ENCODE data around the gene ZNF526. TPM values are rescaled to one million over a fixed set of nuclear protein-coding genes. Genes with fewer than 3 reads are reported as not detected.
A peak's percentile ranks its signal among the peaks of the same experiment; 100 is the strongest.

Gene ZNF526
- total and polyA plus RNA-seq, 2 experiments from 2014 or later: 8.8 to 9.2 TPM

DNA sequence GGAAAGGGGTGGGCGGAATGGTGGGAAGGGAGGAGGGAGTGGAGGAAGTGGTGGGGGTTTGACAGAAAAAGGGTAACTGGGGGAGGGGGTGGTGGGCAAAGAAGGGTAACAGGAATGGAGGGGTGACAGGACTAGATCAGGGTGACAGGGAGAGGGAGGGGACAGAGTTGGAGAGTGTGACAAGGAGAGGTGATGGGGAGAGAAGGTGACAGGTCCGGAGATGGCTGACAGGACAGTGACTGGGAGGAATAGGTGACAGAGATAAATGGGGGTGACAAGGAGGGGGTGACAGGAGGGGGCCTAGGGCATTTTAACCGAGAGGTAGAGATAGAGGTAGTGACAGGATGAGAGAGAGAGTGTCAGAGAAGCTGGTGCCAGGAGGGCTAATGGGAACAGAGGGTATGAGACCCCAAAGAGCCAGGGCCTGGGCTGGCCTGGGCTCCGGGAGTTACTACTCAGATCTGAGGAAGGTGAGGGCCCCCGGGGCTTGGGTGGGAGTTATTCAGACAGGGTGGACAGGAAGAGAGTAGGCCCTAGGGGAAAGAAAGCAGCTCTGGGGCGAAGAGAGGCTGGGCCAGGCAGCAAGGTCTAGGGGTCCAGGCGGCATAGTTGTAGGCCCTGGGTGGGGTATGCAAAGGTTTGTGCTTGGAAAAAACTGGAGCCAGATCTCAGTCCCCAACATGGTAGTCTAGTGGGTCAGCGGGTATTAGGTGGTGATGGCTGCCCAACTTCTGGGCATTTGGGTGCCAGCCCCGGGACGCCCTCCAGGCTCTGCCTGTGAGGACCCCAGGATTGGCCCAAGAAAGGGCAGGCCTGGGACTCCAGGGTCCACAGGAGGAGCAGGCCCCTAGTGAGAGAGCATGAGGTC, 49.6 kb downstream of the ZNF526 start:
- Histone ChIP-seq H3K27ac (peak overlapping the region; percentile 87), H3K36me3 (no peaks in the 10 kb centered on the region)

DNA sequence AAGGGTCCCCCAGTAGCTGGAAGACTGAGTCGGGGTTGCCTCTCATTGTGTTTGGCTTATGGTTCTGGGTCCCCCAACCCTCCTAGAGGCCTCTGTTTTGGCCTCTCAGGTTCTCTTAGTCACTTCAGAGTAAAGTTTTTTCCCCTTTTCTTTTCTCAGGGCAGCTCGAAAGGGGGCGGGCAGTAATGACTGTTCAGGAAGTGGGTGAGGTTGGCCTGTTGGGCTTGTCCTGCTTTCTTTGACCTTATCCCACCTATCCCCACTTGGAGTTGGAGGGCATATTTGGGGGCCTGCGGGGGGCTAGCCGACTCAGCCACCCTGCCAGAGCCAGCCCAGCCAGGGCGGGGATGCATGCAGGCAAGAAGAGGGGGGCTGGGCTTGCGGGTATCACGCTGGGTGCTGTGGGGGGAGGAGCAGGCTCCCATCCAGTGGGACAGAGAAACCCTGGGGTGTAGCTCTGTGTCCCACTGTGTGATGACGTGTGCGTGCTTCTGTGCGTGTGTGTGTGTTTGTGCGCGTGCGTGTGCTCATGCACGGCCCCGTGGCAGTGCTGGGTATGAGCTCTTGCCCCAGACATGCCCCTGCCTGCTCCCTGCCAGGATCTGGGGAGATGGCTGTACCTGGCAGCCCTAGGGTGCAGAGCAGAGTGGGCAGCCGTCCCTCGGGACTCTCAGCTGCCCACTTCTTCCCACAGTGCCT, 50.4 kb downstream of the ZNF526 start:
- H3K27me3 ChIP-seq: no peaks in the 10 kb centered on the region
- H3K4me1 ChIP-seq (ENCODE audit: low read depth): peaks cover 6% of the 10 kb centered on the region
- H3K27ac ChIP-seq: peak overlapping the region; percentile 87
- no peaks in the 10 kb centered on the region for H3K9me3 ChIP-seq (ENCODE audit: low read depth)
- TF ChIP-seq, protein P1, sequence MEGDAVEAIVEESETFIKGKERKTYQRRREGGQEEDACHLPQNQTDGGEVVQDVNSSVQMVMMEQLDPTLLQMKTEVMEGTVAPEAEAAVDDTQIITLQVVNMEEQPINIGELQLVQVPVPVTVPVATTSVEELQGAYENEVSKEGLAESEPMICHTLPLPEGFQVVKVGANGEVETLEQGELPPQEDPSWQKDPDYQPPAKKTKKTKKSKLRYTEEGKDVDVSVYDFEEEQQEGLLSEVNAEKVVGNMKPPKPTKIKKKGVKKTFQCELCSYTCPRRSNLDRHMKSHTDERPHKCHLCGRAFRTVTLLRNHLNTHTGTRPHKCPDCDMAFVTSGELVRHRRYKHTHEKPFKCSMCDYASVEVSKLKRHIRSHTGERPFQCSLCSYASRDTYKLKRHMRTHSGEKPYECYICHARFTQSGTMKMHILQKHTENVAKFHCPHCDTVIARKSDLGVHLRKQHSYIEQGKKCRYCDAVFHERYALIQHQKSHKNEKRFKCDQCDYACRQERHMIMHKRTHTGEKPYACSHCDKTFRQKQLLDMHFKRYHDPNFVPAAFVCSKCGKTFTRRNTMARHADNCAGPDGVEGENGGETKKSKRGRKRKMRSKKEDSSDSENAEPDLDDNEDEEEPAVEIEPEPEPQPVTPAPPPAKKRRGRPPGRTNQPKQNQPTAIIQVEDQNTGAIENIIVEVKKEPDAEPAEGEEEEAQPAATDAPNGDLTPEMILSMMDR (IDR thresholded peaks at IDR 0.05; ENCODE audit: low read depth, low read length): no peak
- no peaks in the 10 kb centered on the region for H3K36me3 ChIP-seq
- H3K4me3 ChIP-seq: peak overlapping the region; percentile 60
- DNase-seq (ENCODE audit: low read depth in 1 of 2, low spot score in 1 of 2): peak in 1 of 2 donors; percentile 55

More for the DNA sequence above, 49.6 kb downstream of the ZNF526 start:
- DNase-seq (ENCODE audit: low read depth in 1 of 2, low spot score in 1 of 2): no peak
- peak overlapping the region; percentile 60 for H3K4me3 ChIP-seq
- no peaks in the 10 kb centered on the region for H3K27me3 ChIP-seq
- H3K4me1 ChIP-seq (ENCODE audit: low read depth): peaks cover 6% of the 10 kb centered on the region
- H3K9me3 ChIP-seq (ENCODE audit: low read depth): no peaks in the 10 kb centered on the region
- TF ChIP-seq, protein P1 (IDR thresholded peaks at IDR 0.05; ENCODE audit: low read depth, low read length): no peak

DNA sequence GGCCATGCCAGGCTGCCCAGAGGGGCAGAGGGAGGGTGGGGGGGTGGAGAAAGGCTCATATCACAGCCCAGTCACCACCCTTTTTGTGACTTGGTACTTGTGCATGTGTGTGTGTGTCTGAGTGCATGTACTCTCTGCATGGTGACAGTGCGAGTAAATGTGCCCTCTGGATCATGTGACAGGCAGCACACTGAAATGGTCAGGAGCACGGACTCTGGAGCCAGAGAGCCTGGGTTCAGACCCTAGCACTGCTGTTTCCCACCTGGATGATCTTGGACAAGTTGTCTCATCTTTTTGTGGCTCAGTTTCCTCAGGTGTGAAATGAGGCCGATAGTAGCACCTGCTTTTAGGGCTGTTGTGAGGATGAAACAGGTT, 50.9 kb downstream of the ZNF526 start:
- TF ChIP-seq, protein P1 (IDR thresholded peaks at IDR 0.05; ENCODE audit: low read depth, low read length): no peak
- DNase-seq (ENCODE audit: low read depth in 1 of 2, low spot score in 1 of 2): no peak
- H3K4me3 ChIP-seq: no peak overlapping the region

DNA sequence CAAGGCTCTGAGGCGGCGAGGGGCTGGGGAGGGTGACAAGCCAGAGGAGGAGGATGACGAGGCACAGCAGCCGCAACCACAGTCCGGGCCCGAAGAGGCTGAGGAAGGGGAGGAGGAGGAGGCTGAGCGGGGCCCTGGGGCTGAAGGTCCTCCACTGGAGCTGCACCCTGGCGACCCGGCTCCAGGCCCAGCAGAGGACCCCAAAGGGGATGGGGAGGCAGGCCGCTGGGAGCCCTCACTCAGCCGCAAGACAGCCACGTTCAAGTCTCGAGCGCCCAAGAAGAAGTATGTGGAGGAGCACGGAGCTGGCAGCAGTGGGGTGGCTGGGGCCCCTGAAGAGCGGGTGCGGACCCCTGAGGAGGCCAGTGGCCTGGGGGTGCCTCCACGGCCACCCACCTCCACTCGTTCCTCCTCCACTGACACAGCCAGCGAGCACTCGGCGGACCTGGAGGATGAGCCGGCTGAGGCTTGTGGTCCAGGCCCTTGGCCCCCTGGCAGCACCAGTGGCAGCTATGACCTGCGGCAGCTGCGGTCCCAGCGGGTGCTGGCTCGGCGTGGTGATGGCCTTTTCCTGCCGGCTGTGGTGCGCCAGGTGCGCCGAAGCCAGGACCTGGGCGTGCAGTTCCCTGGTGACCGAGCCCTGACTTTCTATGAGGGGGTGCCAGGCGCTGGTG, 51.9 kb downstream of the ZNF526 start:
- no peak for DNase-seq (ENCODE audit: low read depth in 1 of 2, low spot score in 1 of 2)
- no peaks in the 10 kb centered on the region for H3K9me3 ChIP-seq (ENCODE audit: low read depth)
- TF ChIP-seq, protein P1 (IDR thresholded peaks at IDR 0.05; ENCODE audit: low read depth, low read length): no peak
- H3K27ac ChIP-seq: no peak overlapping the region
- H3K4me3 ChIP-seq: no peak overlapping the region
- no peaks in the 10 kb centered on the region for H3K36me3 ChIP-seq
- no peaks in the 10 kb centered on the region for H3K27me3 ChIP-seq
- peaks cover 6% of the 10 kb centered on the region for H3K4me1 ChIP-seq (ENCODE audit: low read depth)

More for the DNA sequence above, 50.9 kb downstream of the ZNF526 start:
- Histone ChIP-seq H3K27me3 (no peaks in the 10 kb centered on the region), H3K9me3 (ENCODE audit: low read depth) (no peaks in the 10 kb centered on the region), H3K36me3 (no peaks in the 10 kb centered on the region), H3K4me1 (ENCODE audit: low read depth) (peaks cover 6% of the 10 kb centered on the region), H3K27ac (peak overlapping the region; percentile 87)

DNA sequence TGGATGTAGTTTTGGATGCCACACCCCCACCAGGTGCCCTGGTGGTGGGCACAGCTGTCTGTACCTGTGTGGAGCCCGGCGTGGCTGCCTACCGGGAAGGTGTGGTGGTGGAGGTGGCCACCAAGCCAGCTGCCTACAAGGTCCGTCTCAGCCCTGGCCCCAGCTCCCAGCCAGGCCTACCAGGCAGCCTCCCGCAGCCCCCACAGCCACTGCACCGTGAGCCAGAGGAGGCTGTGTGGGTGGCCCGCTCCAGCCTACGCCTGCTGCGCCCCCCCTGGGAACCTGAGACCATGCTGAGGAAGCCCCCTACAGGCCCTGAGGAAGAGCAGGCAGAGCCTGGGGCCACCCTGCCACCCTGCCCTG, 52.4 kb downstream of the ZNF526 start:
- Histone ChIP-seq H3K27ac (no peak overlapping the region), H3K36me3 (no peaks in the 10 kb centered on the region), H3K4me1 (ENCODE audit: low read depth) (peaks cover 9% of the 10 kb centered on the region), H3K4me3 (no peak overlapping the region), H3K27me3 (no peaks in the 10 kb centered on the region), H3K9me3 (ENCODE audit: low read depth) (no peaks in the 10 kb centered on the region)
- no peak for DNase-seq (ENCODE audit: low read depth in 1 of 2, low spot score in 1 of 2)
- TF ChIP-seq, protein P1 (IDR thresholded peaks at IDR 0.05; ENCODE audit: low read depth, low read length): no peak
